Left ventricle myocardium superior (tissue), 1 donor: ENCODE results near the gene WSCD2. TPM values are rescaled to one million over a fixed set of nuclear protein-coding genes. Genes with fewer than 3 reads are reported as not detected.
A peak's percentile ranks its signal among the peaks of the same experiment; 100 is the strongest.

Experiments used
- ATAC-seq: fragments of 200-7000 bp; cut with Tn5 transposase; one replicate; pipeline ENCODE4 v1.9.1; 2020; ENCODE audit warnings: mild to moderate bottlenecking, moderate library complexity
- DNase-seq: peaks from one replicate; pipeline ENCODE4 v3.0.0-alpha.2; 2020
- intact Hi-C: fragments of 100-400 bp; cut with micrococcal nuclease; formaldehyde crosslinking; loops from one replicate; pipeline ENCODE4 v1.11.0; 2022
- total RNA-seq: library from RNA; stranded (reverse); fragmentation: NEBNext Ultra II Directional; extraction: Animal tissue kit (Norgen Biotek cat#: 25700); gene quantifications from one replicate; pipeline ENCODE4 v1.2.1, GENCODE V29; 2021
- donor health status: DM: no; HTN: yes; CAD: no; lungs with severe emphysema.

Gene WSCD2
- total RNA-seq, 1 donor from 2014 or later = 0.45 TPM

GRCh38 chr12:108271951-108272872, 143.1 kb downstream of the WSCD2 start:
- intact Hi-C loops = no loop called here
- ATAC-seq (no peak), DNase-seq (no peak)

- intact Hi-C loops = no loop called here
- no peak for ATAC-seq
- no peak for DNase-seq
Measured at GRCh38 chr12:108273217-108273616, 144.1 kb downstream of the WSCD2 start.

GRCh38 chr12:108277613-108278012, 148.5 kb downstream of the WSCD2 start:
- intact Hi-C loops = no loop called here
- DNase-seq = no peak
- ATAC-seq = no peak

- DNase-seq = no peak
- intact Hi-C loops = no loop called here
- ATAC-seq = no peak
Measured at GRCh38 chr12:108282160-108282559, 153.1 kb downstream of the WSCD2 start.

GRCh38 chr12:108282676-108283075, 153.6 kb downstream of the WSCD2 start:
- intact Hi-C loops = no loop called here
- ATAC-seq = no peak
- DNase-seq = no peak

GRCh38 chr12:108284163-108284562, 155.1 kb downstream of the WSCD2 start:
- ATAC-seq = no peak
- intact Hi-C loops = no loop called here

GRCh38 chr12:108285016-108285415, 155.9 kb downstream of the WSCD2 start:
- ATAC-seq (no peak), DNase-seq (no peak)
- intact Hi-C loops = no loop called here

More at GRCh38 chr12:108284163-108284562, 155.1 kb downstream of the WSCD2 start:
- DNase-seq = no peak

GRCh38 chr12:108287227-108287626, 158.1 kb downstream of the WSCD2 start:
- no peak for DNase-seq
- no peak for ATAC-seq
- intact Hi-C loops = no loop called here

GRCh38 chr12:108289350-108290161, 160.5 kb downstream of the WSCD2 start:
- intact Hi-C loops = no loop called here
- DNase-seq (peak; percentile 80), ATAC-seq (peak; percentile 88)

GRCh38 chr12:108295641-108296040, 166.6 kb downstream of the WSCD2 start:
- peak; percentile 13 for ATAC-seq
- DNase-seq = no peak
- intact Hi-C loops = no loop called here

- no peak for DNase-seq
- no peak for ATAC-seq
- intact Hi-C loops = no loop called here
Measured at GRCh38 chr12:108296945-108297344, 167.9 kb downstream of the WSCD2 start.

GRCh38 chr12:108297424-108297823, 168.3 kb downstream of the WSCD2 start:
- DNase-seq = no peak
- intact Hi-C loops = no loop called here
- no peak for ATAC-seq

- intact Hi-C loops = no loop called here
- ATAC-seq = no peak
- DNase-seq = no peak
Measured at GRCh38 chr12:108297895-108298760, 169.0 kb downstream of the WSCD2 start.

GRCh38 chr12:108298761-108299275, 169.7 kb downstream of the WSCD2 start:
- DNase-seq = no peak
- intact Hi-C loops = no loop called here

GRCh38 chr12:108299516-108299915, 170.4 kb downstream of the WSCD2 start:
- DNase-seq = no peak
- no peak for ATAC-seq
- intact Hi-C loops = no loop called here

More at GRCh38 chr12:108298761-108299275, 169.7 kb downstream of the WSCD2 start:
- no peak for ATAC-seq
